H1 (cell line): ENCODE measurements around the gene HS6ST2. TPM values are rescaled to one million over a fixed set of nuclear protein-coding genes. Genes with fewer than 3 reads are reported as not detected.

Source experiments
- BACH1 ChIP-seq: IDR thresholded peaks from 2 replicates; pipeline ENCODE4 v1.6.1; 2012; ENCODE audit warnings: low read length, improper control_type of control experiment
- CHD1 ChIP-seq: IDR thresholded peaks from 2 replicates; pipeline ENCODE4 v1.6.1; 2012; ENCODE audit warnings: low read depth, low read length, improper control_type of control experiment
- CHD7 ChIP-seq: fragments of 300-600 bp; sonication (generic); IDR thresholded peaks from 2 replicates; pipeline ENCODE4 v1.7.1; 2012; ENCODE audit warnings: low read length, moderate library complexity, mild to moderate bottlenecking, inconsistent platforms; ENCODE audit not compliant: insufficient replicate concordance
- CTBP2 ChIP-seq: IDR thresholded peaks from 2 replicates; pipeline ENCODE4 v1.7.0; 2011; ENCODE audit warnings: borderline replicate concordance, mild to moderate bottlenecking, moderate library complexity, mixed read lengths, low read length; ENCODE audit not compliant: insufficient read depth, insufficient read length
- FOSL1 ChIP-seq: IDR thresholded peaks from 2 replicates; pipeline ENCODE4 v1.6.1; 2011; ENCODE audit warnings: mild to moderate bottlenecking, low read depth, low read length, moderate library complexity; ENCODE audit not compliant: insufficient read depth
- POLR2AphosphoS5 ChIP-seq: IDR thresholded peaks from 2 replicates; pipeline ENCODE4 v1.6.1; 2011; ENCODE audit warnings: low read depth, low read length
- SIN3A ChIP-seq, 2 experiments: IDR thresholded peaks in 1 of 2; conservative IDR thresholded peaks in 1 of 2; 2 replicates each; pipeline ENCODE4 v1.6.1; 2011 to 2012; ENCODE audit warnings: low read length in 2 of 2, improper control_type of control experiment in 1 of 2, low read depth in 1 of 2, mild to moderate bottlenecking in 1 of 2
- SP1 ChIP-seq: IDR thresholded peaks from 2 replicates; pipeline ENCODE4 v1.6.1; 2011; ENCODE audit warnings: low read depth, low read length
- YY1 ChIP-seq: IDR thresholded peaks from 2 replicates; pipeline ENCODE4 v1.6.1; 2011; ENCODE audit warnings: low read depth, mild to moderate bottlenecking, low read length
- polyA plus RNA-seq, 7 experiments: library from polyadenylated mRNA; depleted of rRNA in 3 of 7; stranded (reverse) in 5 of 7; unstranded in 2 of 7; fragments of >200 nt in 5 of 7; fragments of 200-250 nt in 2 of 7; gene quantifications; 1 replicate in 5 of 7; 2 replicates in 1 of 7; 4 replicates in 1 of 7; pipeline versions ENCODE4 v1.2.1 to v1.2.3, GENCODE V29; 2011 to 2013; ENCODE audit warnings: missing spikeins in 2 of 7, mixed read lengths in 2 of 7
- total RNA-seq: library from RNA; stranded (reverse); fragmentation: NEBNext Ultra II Directional; extraction: Animal tissue kit (Norgen Biotek cat#: 25700); gene quantifications from 2 replicates; pipeline ENCODE4 v1.2.1, GENCODE V29; 2021

Gene HS6ST2
- total and polyA plus RNA-seq, 2 of the 8 experiments (the other 6 are each of a cell fraction or from before 2014, with no cell fraction given): 3.9 TPM

- TF ChIP-seq CHD7 (no peak), CHD1 (no peak), CTBP2 (no peak), BACH1 (no peak), SIN3A (conservative IDR thresholded peaks at IDR 0.05 in 1 of 2, IDR thresholded peaks at IDR 0.05 in 1 of 2; ENCODE audit: low read depth in 1 of 2, low read length in 2 of 2) (no peak), YY1 (no peak), SP1 (no peak), POLR2AphosphoS5 (no peak), FOSL1 (no peak)
Observed at GRCh38 chrX:132810488-132810887, 147.9 kb downstream of the HS6ST2 start (continued).
